Naive thymus-derived CD8-positive, alpha-beta T cell (primary cell): ENCODE measurements around the gene OTUB1. TPM values are rescaled to one million over a fixed set of nuclear protein-coding genes. Genes with fewer than 3 reads are reported as not detected.

Experiments
- ATAC-seq, 2 donors: fragments of 150-1000 bp; cut with Tn5 transposase in 1 of 2; sonication (Bioruptor Pico), chemical (Tn5 transposase) in 1 of 2; 1 replicate in 1 of 2; 2 replicates in 1 of 2; pipeline ENCODE4 v1.10.0; 2021; ENCODE audit warnings: mild to moderate bottlenecking in 2 of 2, moderate library complexity in 2 of 2
- POLR2A ChIA-PET: fragments of 350-600 bp; sonication (Branson Sonifier 250); formaldehyde crosslinking; loops from one replicate; lab custom pipeline; 2021; ENCODE audit warnings: antibody characterized with exemption; lab: Charles Lee
- DNase-seq, 10 donors: peaks; one replicate each; pipeline versions ENCODE4 v3.0.0 to v3.0.0-alpha.2; 2020 to 2022
- H3K27ac Mint-ChIP-seq, 10 donors: one replicate each; pipeline ENCODE4 v1.8.0; 2020 to 2022; ENCODE audit warnings: mild to moderate bottlenecking in 10 of 10, mixed read lengths in 10 of 10, moderate library complexity in 4 of 10, inconsistent platforms in 1 of 10
- H3K27me3 Mint-ChIP-seq, 5 donors: one replicate each; pipeline ENCODE4 v1.8.0; 2021 to 2022; ENCODE audit warnings: mixed read lengths in 5 of 5
- H3K36me3 Mint-ChIP-seq, 3 donors: one replicate each; pipeline ENCODE4 v1.8.0; 2020 to 2022; ENCODE audit warnings: mixed read lengths in 3 of 3, mild to moderate bottlenecking in 2 of 3, inconsistent platforms in 1 of 3
- H3K4me1 Mint-ChIP-seq, 4 donors: one replicate each; pipeline ENCODE4 v1.8.0; 2021 to 2022; ENCODE audit warnings: mixed read lengths in 4 of 4
- H3K4me3 Mint-ChIP-seq, 10 donors: one replicate each; pipeline ENCODE4 v1.8.0; 2020 to 2022; ENCODE audit warnings: mild to moderate bottlenecking in 10 of 10, mixed read lengths in 10 of 10, moderate library complexity in 6 of 10, inconsistent platforms in 1 of 10
- H3K9me3 Mint-ChIP-seq, 9 donors: one replicate each; pipeline ENCODE4 v1.8.0; 2020 to 2022; ENCODE audit warnings: mixed read lengths in 9 of 9, mild to moderate bottlenecking in 3 of 9, inconsistent platforms in 1 of 9, moderate library complexity in 1 of 9
- polyA plus RNA-seq, 3 donors: library from polyadenylated mRNA; unstranded; fragments of 300-500 nt; fragmentation: Illumina TruSeq; gene quantifications; one replicate each; pipeline ENCODE4 v1.2.3, GENCODE V29; 2021
- total RNA-seq, 8 experiments: library from RNA in 2 of 8; stranded (reverse) in 2 of 8; gene quantifications; one replicate each; pipeline ENCODE4 v1.2.3 and lab custom pipeline; 2021 to 2026

Gene OTUB1
- total and polyA plus RNA-seq, 5 experiments from 2014 or later = 69.6 to 121 (median 109) TPM

- DNase-seq (peak; percentile 59 to 86 (median 76)), ATAC-seq (peak; percentile 78 to 79)
- peak overlapping the region in 8 of 10 donors; percentile 19 to 77 (median 60) for H3K4me3 Mint-ChIP-seq
- H3K9me3 Mint-ChIP-seq = no peaks in the 10 kb centered on the region
- POLR2A ChIA-PET = interaction anchor here (0.9 to 2.0 kb wide), 5 partner anchors 11 to 152 kb away, joined by 4 to 8 read pairs (median 5); partner anchors contain the start of gene OTUB1
- H3K27ac Mint-ChIP-seq = no peak overlapping the region
- H3K36me3 Mint-ChIP-seq = peaks cover 0 to 32% (median 9%) of the 10 kb centered on the region in 3 donors
- H3K27me3 Mint-ChIP-seq = peaks cover 0 to 5% (median 0%) of the 10 kb centered on the region in 5 donors
- H3K4me1 Mint-ChIP-seq = peaks cover 8 to 26% (median 18%) of the 10 kb centered on the region in 4 donors
Measured at GRCh38 chr11:64000026-64000739, 13.9 kb downstream of the OTUB1 start.

DNA sequence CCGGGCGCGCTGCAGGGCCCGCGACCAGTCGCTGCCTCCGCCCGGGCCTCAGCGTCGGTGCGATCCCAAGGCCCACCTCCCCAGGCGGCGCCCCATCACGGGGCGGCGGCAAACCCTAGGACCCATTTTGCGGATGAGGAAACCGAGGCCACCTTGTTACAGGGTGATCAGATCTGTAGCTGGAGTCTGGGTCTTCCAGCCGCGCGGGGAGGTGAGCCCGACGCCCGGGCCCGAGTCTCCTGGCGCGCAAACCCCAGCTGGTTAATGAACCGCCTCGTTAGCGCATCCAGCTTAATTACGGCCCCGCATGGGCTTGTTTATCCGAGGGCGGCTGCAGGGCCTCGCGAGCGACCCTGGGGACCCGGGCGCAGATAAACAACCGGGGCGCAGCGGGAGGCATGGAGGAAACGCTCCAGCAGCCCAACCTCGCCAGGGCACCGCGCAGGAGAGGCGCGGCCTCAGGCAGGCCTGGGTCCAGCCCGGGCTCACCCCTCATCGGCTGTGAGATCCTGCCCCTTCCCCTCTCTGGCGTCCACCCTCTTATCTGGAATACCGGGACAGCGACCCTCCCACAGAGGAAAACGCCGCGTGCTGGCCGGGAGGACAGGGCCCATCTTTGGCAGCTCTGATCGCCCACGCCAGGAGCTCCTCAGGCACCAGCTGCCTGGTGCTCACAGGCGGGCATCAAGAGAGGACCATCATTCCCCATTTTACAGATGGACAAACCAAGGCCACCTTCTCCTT is 14.7 kb downstream of the OTUB1 start:
- peak overlapping the region in 8 of 10 donors; percentile 19 to 66 (median 55) for H3K4me3 Mint-ChIP-seq

GRCh38 chr11:64001484-64002420 is 15.5 kb downstream of the OTUB1 start:
- Mint-ChIP-seq H3K27ac (peak overlapping the region in 1 of 10 donors; percentile 58), H3K9me3 (no peaks in the 10 kb centered on the region), H3K36me3 (peaks cover 0 to 17% (median 9%) of the 10 kb centered on the region in 3 donors), H3K4me1 (peaks cover 10 to 28% (median 17%) of the 10 kb centered on the region in 4 donors), H3K4me3 (peak overlapping the region in 8 of 10 donors; percentile 19 to 68 (median 55)), H3K27me3 (peaks cover 0 to 8% (median 7%) of the 10 kb centered on the region in 5 donors)
- no peak for ATAC-seq
- POLR2A ChIA-PET = interaction anchor here (0.9 to 2.0 kb wide), 4 partner anchors 15 to 184 kb away, joined by 3 to 5 read pairs (median 4); partner anchors contain the start of gene STIP1
- DNase-seq = no peak

More for the DNA sequence above, 14.7 kb downstream of the OTUB1 start:
- H3K4me1 Mint-ChIP-seq = peaks cover 8 to 26% (median 18%) of the 10 kb centered on the region in 4 donors
- H3K27me3 Mint-ChIP-seq = peaks cover 0 to 5% (median 0%) of the 10 kb centered on the region in 5 donors
- H3K9me3 Mint-ChIP-seq = no peaks in the 10 kb centered on the region
- peaks cover 0 to 25% (median 9%) of the 10 kb centered on the region in 3 donors for H3K36me3 Mint-ChIP-seq
- peak overlapping the region in 1 of 10 donors; percentile 58 for H3K27ac Mint-ChIP-seq
- POLR2A ChIA-PET = interaction anchor here (1.7 to 2.0 kb wide), 3 partner anchors 15 to 151 kb away, joined by 5 to 8 read pairs (median 7); partner anchors contain the start of gene OTUB1
- ATAC-seq (peak in 1 of 2 donors; percentile 1), DNase-seq (no peak)

DNA sequence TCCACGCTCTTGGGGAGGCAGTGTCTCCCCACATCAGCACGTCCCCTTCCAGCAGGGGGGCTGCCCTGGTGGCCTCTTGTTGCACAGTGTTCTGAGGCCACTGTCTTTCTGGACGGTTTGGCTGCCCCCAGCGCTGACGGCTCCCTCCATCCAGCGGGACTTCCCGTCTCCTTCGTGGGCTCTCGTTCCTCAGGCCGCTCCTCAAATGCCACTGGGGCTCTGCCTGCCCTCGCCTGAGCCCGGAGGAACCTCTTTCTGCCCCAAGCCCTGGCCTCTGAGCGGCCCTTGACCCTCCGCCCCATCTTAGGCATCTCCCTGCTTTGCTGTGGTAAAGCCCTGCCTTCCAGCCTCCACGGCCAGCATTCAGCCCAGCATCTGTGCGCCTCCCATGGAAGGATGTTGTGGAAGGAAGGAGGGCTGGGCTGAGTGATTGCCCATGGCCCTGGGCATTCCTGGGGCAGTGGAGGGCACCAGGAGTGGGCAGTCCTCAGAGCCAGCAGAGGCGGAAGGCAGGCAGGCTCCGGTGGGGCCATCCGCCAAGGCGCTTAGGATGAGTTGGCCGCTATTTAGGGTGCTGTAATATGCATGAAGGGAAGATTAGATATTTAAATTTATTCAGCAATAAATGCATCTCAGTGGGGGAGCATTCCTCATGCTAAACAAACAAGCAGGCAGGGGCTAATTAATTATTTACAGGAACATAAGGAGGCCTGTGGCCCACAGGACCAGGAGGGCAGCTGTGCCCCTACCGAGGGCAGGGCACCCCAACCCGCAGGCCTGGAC is 17.8 kb downstream of the OTUB1 start:
- Mint-ChIP-seq H3K9me3 (no peaks in the 10 kb centered on the region), H3K4me1 (peaks cover 17 to 25% (median 21%) of the 10 kb centered on the region in 4 donors), H3K36me3 (peaks cover 0 to 2% (median 0%) of the 10 kb centered on the region in 3 donors), H3K4me3 (no peak overlapping the region), H3K27ac (peak overlapping the region in 2 of 10 donors; percentile 41 to 51), H3K27me3 (peaks cover 9 to 29% (median 27%) of the 10 kb centered on the region in 5 donors)
- POLR2A ChIA-PET = no interaction called here
- ATAC-seq = no peak
- DNase-seq = no peak

GRCh38 chr11:64004590-64004984 is 18.3 kb downstream of the OTUB1 start:
- peaks cover 0 to 2% (median 0%) of the 10 kb centered on the region in 3 donors for H3K36me3 Mint-ChIP-seq
- ATAC-seq = no peak
- peaks cover 17 to 25% (median 21%) of the 10 kb centered on the region in 4 donors for H3K4me1 Mint-ChIP-seq
- H3K4me3 Mint-ChIP-seq = no peak overlapping the region
- POLR2A ChIA-PET = no interaction called here
- peaks cover 9 to 33% (median 27%) of the 10 kb centered on the region in 5 donors for H3K27me3 Mint-ChIP-seq
- no peak overlapping the region for H3K27ac Mint-ChIP-seq
- DNase-seq = no peak
- H3K9me3 Mint-ChIP-seq = no peaks in the 10 kb centered on the region

GRCh38 chr11:64005691-64006090 is 19.5 kb downstream of the OTUB1 start:
- DNase-seq (no peak), ATAC-seq (no peak)
- peaks cover 0 to 8% (median 0%) of the 10 kb centered on the region in 9 donors for H3K9me3 Mint-ChIP-seq

DNA sequence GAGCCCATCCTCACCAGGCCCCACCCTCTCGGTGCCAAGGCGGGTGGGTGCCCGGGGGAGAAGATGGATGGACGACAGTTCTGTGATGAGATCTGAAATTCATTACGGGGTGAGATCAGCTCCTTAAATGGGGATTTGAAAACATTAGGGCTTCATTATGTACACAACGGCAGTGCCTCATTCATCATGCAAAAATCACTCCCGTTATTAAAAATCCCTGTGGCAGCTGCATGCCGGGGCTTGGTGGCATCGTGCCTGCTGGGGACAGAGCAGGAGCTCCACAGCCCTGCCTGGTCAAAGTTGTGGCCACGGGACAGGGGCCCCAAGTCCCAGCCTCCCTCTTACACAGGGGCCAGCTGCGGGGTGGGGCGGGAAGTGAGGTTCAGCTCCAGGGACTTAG is 20.2 kb downstream of the OTUB1 start:
- peaks cover 0 to 13% (median 0%) of the 10 kb centered on the region in 9 donors for H3K9me3 Mint-ChIP-seq

More at GRCh38 chr11:64005691-64006090, 19.5 kb downstream of the OTUB1 start:
- peaks cover 9 to 38% (median 36%) of the 10 kb centered on the region in 5 donors for H3K27me3 Mint-ChIP-seq
- peaks cover 0 to 5% (median 2%) of the 10 kb centered on the region in 3 donors for H3K36me3 Mint-ChIP-seq
- peaks cover 17 to 25% (median 20%) of the 10 kb centered on the region in 4 donors for H3K4me1 Mint-ChIP-seq
- no peak overlapping the region for H3K4me3 Mint-ChIP-seq
- no peak overlapping the region for H3K27ac Mint-ChIP-seq
- POLR2A ChIA-PET = no interaction called here

DNA sequence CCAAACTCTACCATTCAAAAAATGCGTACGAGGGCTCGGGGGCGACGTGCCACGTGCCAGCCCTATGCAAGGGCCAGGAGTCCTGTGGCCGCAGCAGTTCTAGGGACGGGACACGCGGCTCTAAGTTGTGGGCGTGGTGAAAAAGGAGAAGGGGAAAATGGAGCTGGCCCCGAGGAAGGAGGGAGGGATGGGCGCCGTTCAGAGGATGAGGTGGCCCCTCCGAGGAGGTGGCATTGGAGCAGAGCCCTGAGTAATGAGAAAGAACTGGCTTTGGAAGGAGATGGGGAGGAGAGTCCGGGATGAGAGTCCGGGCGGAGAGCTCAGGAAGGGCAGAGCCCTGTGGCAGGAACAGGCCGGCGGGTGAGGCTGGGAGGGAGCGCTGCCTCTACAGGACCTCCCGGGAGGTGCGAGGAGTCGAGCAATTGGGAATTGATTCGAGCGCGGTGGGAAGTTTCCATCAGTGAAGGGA is 21.0 kb downstream of the OTUB1 start:
- H3K27me3 Mint-ChIP-seq = peaks cover 9 to 44% (median 36%) of the 10 kb centered on the region in 5 donors
- ATAC-seq (peak in 1 of 2 donors; percentile 11), DNase-seq (no peak)
- H3K4me3 Mint-ChIP-seq = peak overlapping the region; percentile 16 to 89 (median 68)
- H3K4me1 Mint-ChIP-seq = peaks cover 12 to 18% (median 16%) of the 10 kb centered on the region in 4 donors
- peaks cover 0 to 6% (median 2%) of the 10 kb centered on the region in 3 donors for H3K36me3 Mint-ChIP-seq
- POLR2A ChIA-PET = interaction anchor here (0.5 kb wide), 1 partner anchor 210 kb away, joined by 3 read pairs; no protein-coding TSS in a partner anchor
- H3K9me3 Mint-ChIP-seq = peaks cover 0 to 13% (median 0%) of the 10 kb centered on the region in 9 donors
- peak overlapping the region in 2 of 10 donors; percentile 15 to 29 for H3K27ac Mint-ChIP-seq

More for the DNA sequence above, 20.2 kb downstream of the OTUB1 start:
- Mint-ChIP-seq H3K36me3 (peaks cover 0 to 6% (median 2%) of the 10 kb centered on the region in 3 donors), H3K4me3 (peak overlapping the region in 3 of 10 donors; percentile 63 to 89 (median 81)), H3K27ac (no peak overlapping the region), H3K27me3 (peaks cover 9 to 44% (median 36%) of the 10 kb centered on the region in 5 donors), H3K4me1 (peaks cover 16 to 25% (median 19%) of the 10 kb centered on the region in 4 donors)
- ATAC-seq (no peak), DNase-seq (no peak)
- POLR2A ChIA-PET = no interaction called here

- no peak for DNase-seq
- Mint-ChIP-seq H3K27ac (peak overlapping the region in 2 of 10 donors; percentile 35 to 53), H3K9me3 (peaks cover 0 to 13% (median 0%) of the 10 kb centered on the region in 9 donors), H3K36me3 (peaks cover 0 to 6% (median 2%) of the 10 kb centered on the region in 3 donors), H3K4me1 (peaks cover 12 to 18% (median 16%) of the 10 kb centered on the region in 4 donors), H3K4me3 (peak overlapping the region in 8 of 10 donors; percentile 16 to 89 (median 68)), H3K27me3 (peaks cover 9 to 44% (median 36%) of the 10 kb centered on the region in 5 donors)
- ATAC-seq = peak; percentile 62 to 66
- POLR2A ChIA-PET = interaction anchor here (0.5 kb wide), 1 partner anchor 211 kb away, joined by 3 read pairs; no protein-coding TSS in a partner anchor
Measured at GRCh38 chr11:64007629-64008282, 21.5 kb downstream of the OTUB1 start.

- H3K4me1 Mint-ChIP-seq = peaks cover 12 to 18% (median 16%) of the 10 kb centered on the region in 4 donors
- H3K27me3 Mint-ChIP-seq = peaks cover 9 to 44% (median 36%) of the 10 kb centered on the region in 5 donors
- peak overlapping the region in 1 of 10 donors; percentile 53 for H3K27ac Mint-ChIP-seq
- DNase-seq = no peak
- H3K36me3 Mint-ChIP-seq = peaks cover 0 to 6% (median 2%) of the 10 kb centered on the region in 3 donors
- no peak for ATAC-seq
- peaks cover 0 to 13% (median 0%) of the 10 kb centered on the region in 9 donors for H3K9me3 Mint-ChIP-seq
- POLR2A ChIA-PET = no interaction called here
- H3K4me3 Mint-ChIP-seq = peak overlapping the region in 5 of 10 donors; percentile 41 to 89 (median 74)
Measured at GRCh38 chr11:64008283-64008913, 22.2 kb downstream of the OTUB1 start.
